ENCODE results near the gene CSNK1A1.
"Not testable (repeated sequence)": the region's sequence is repeated elsewhere in the genome, so short reads cannot be mapped to it uniquely, and the experiment has no call there.

CSNK1A1 gene

DNA sequence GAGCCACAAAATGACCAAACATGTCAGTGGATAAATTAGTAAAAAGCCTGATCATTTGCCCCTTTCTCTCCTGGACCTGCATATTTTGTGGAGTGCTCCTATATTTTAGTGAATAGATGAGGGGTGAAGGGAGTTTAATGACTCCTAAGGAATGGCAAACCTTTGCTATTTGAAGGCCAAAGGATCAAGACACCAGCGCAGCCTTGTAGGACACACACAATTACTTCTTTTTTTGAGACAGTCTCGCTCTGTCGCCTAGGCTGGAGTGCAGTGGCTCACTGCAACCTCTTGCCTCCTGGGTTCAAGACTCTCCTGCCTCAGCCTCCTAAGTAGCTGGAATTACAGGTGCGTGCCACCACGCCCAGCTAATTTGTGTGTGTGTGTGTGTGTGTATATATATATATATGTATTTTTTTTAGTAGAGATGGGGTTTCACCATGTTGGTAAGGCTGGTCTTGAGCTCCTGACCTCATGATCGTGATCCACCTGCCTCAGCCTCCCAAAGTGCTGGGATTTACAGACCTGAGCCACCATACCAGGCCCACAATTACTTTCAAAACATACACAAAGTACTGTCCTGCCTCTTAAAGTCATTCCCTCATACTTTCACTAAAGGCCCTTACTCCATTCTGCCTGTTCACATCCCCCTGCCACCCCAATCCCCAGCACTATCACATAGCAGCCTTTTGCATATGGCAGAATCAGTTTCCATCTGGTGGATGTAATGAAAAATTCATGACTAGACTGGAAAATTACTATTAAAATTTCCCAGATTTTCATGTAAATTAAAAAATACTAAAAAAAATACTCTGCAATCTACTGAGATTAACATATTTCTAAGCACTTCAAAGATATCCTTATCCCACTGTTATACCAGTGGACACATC, 60.4 kb downstream of the CSNK1A1 start:
- DNase-seq (ENCODE audit: low read depth in 2 of 2), result no peak

DNA sequence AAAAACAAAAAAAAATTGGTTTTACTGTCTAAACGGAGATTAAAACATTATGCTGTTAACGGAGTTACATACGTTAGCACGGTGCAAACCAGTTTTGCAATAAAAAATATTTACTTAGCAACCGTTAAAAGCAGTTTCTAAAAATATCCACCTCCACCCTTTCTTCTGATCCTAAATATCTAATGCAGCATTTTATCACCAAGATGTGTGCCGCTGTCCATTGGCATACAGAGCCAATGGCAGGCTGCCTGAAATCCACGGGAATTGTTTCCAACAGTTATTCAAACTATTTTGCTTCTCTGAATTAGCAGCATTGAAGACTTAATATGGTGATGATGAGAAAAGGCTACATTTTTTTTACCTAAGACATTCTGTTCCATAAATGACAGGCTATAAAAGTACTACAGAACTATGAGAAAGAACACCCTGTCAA, 61.6 kb downstream of the CSNK1A1 start:
- DNase-seq (ENCODE audit: low read depth in 2 of 2), result no peak

DNA sequence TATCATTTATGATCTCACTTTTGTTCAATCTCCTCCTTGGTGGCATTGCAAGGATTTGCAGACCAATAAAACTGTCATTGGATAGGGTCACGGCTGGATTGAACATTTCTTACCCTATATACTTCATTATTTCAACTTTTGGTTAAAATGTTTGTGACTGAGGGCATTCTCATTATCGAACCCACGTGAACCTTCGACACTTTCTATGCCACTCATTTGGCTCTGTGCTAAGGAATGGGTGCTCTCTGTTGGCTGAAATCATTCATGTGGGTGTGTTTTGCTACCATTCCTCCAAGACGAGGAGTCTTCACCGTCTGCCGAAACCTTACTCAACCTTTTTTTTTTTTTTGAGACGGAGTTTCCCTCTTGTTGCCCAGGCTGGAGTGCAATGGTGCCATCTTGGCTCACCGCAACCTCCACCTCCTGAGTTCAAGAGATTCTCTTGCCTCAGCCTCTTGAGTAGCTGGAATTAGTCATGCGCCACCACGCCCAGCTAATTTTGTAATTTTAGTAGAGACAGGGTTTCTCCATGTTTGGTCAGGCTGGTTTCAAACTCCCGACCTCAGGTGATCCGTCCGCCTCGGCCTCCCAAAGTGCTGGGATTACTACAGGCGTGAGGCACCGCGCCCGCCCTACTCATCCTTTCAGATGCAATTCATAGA, 62.5 kb downstream of the CSNK1A1 start:
- DNase-seq (ENCODE audit: low read depth in 2 of 2), result no peak

- no peak for DNase-seq (ENCODE audit: low read depth in 2 of 2)
These were observed 63.6 kb downstream of the CSNK1A1 start for GRCh38 chr5:149487672-149488071.

GRCh38 chr5:149486726-149487635, 64.3 kb downstream of the CSNK1A1 start:
- no peak for DNase-seq (ENCODE audit: low read depth in 2 of 2)

GRCh38 chr5:149485655-149486615, 65.3 kb downstream of the CSNK1A1 start:
- no peak for DNase-seq (ENCODE audit: low read depth in 2 of 2)

- DNase-seq (ENCODE audit: low read depth in 2 of 2), result no peak
These were observed 69.8 kb downstream of the CSNK1A1 start for GRCh38 chr5:149481485-149481884.

GRCh38 chr5:149478761-149479160, 72.5 kb downstream of the CSNK1A1 start:
- DNase-seq (ENCODE audit: low read depth in 2 of 2), result no peak

DNA sequence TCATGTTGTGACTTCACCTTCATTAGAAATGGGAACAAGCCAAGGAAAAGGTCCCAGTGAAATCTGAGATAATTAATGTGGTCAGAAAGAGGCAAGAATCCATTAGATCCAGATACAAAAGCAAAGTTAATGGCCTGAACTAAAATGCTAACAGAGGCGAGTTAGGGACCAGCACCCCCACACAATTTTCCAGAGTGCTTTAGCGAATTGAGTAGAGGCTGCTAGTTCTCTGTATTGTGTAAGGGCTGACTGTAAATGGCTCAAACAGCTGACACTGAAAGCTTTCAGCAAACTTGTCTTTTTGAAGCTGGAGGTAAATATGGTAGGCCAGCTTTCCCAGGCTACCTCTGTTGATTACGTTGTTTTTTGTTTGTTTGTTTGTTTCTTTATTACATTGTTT, 75.5 kb downstream of the CSNK1A1 start:
- no peak for DNase-seq (ENCODE audit: low read depth in 2 of 2)

- DNase-seq (ENCODE audit: low read depth in 2 of 2), result no peak
These were observed 77.0 kb downstream of the CSNK1A1 start for GRCh38 chr5:149474198-149474597.

GRCh38 chr5:149473441-149473840, 77.8 kb downstream of the CSNK1A1 start:
- no peak for DNase-seq (ENCODE audit: low read depth in 2 of 2)

GRCh38 chr5:149472399-149472798, 78.8 kb downstream of the CSNK1A1 start:
- DNase-seq (ENCODE audit: low read depth in 2 of 2), result no peak

DNA sequence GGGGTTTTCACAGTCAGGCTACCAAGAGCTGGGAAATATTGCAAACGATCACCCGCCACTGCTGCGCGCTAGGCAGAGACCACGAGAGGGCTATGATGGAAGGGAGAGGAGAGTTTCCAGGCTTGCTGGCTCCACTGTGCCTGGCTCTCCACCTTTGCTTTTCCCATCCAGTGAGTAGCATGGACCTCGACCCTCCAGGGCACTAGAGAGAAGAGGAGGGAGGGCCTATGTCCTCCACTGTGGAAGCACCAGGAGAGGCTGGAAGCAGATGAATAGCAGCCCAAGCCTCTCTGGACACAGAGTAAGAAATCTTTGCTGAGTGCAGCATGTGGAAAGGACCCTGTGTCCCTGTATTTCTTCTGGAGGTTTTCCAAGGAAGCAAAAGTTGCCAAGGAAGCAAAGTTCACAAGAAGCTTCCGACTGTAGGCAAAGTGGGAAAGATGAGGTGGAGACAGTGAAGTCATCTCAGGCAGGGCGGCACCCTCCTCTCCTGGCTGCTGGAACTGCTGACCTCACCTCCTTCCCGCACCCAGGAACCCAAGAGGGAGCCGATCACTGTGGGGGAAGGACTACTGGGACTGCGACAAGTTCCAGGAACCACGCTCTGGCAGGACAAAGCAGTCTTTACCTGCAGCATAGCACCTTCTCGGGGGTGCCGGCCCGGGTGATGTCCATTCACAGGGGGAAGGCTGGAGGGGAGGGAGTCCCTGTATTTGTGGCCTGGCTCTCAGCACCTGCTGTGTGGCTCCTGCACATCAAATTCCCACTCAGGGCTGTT, 79.6 kb downstream of the CSNK1A1 start:
- no peak for DNase-seq (ENCODE audit: low read depth in 2 of 2)

DNA sequence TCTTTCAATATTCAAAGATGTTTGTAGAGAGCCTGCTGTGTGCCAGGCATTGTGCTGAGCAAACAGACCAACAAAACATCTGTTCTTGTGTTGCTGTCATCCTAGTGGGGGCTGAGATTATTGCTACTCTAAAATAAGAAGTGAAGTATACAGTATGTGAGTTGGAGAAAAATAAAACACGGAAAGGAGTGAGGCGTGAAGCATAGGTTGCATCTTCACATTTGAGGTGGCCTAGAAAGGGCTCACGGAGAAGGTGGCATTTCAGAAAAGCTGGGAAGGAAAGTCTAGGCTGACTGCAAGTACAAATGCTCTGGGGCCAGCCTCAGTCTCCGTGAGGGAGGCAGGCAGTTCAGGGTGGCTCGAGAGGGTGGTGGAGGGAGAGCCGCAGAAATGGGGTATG, 80.3 kb downstream of the CSNK1A1 start:
- DNase-seq (ENCODE audit: low read depth in 2 of 2), result no peak

GRCh38 chr5:149466457-149466972, 84.7 kb downstream of the CSNK1A1 start:
- no peak for DNase-seq (ENCODE audit: low read depth in 2 of 2)

GRCh38 chr5:149464796-149465489, 86.3 kb downstream of the CSNK1A1 start:
- no peak for DNase-seq (ENCODE audit: low read depth in 2 of 2)

DNA sequence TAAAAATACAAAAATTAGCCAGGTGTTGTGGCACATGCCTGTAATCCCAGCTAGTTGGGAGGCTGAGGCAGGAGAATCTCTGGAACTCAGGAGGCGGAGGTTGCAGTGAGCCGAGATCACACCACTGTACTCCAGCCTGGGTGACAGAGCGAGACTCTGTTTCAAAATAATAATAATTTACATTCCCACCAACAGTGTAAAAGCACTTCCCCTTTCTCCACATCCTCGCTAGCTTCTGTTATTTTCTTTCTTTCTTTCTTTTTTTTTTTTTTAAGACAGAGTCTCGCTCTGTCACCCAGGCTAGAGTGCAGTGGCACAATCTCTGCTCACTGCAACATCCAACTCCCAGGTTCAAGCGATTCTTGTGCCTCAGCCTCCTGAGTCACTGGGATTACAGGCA, 89.3 kb downstream of the CSNK1A1 start:
- not testable (repeated sequence) for DNase-seq (ENCODE audit: low read depth in 2 of 2)

DNA sequence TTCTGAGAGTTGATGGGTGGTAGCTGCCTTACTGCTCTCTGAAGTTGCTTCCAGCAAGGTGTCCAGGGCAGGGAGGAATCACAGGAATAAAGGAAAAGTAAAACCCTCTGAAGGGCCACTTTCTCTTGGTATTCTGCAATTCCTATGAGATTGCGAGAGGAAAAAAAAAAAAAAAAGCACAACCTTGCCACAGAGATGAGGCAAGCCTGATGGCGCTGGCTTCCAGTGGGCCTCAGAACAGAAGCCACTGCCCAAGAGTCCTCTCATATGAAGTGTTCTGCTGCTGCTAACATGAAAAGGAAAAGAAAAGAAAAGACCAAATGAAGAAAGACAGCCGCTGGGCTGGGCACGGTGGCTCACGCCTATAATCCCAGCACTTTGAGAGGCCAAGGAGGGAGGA, 91.3 kb downstream of the CSNK1A1 start:
- no peak for DNase-seq (ENCODE audit: low read depth in 2 of 2)

GRCh38 chr5:149457393-149457763, 93.9 kb downstream of the CSNK1A1 start:
- DNase-seq (ENCODE audit: low read depth in 2 of 2), result no peak
